Nephron progenitor cell (in vitro differentiated cells): ENCODE measurements around the gene SOX18.
A peak's percentile ranks its signal among the peaks of the same experiment; 100 is the strongest.
"Not testable (repeated sequence)": the region's sequence is repeated elsewhere in the genome, so short reads cannot be mapped to it uniquely, and the experiment has no call there.

ENCODE experiments used
- DNase-seq: peaks from one replicate; pipeline ENCODE4 v3.0.0; 2021
- H3K27ac Mint-ChIP-seq: 2 replicates; pipeline ENCODE4 v1.8.0; 2021; ENCODE audit warnings: mild to moderate bottlenecking, moderate library complexity, mixed read lengths
- H3K27me3 Mint-ChIP-seq: 2 replicates; pipeline ENCODE4 v1.8.0; 2021; ENCODE audit warnings: mild to moderate bottlenecking, low read depth, mixed read lengths; ENCODE audit not compliant: poor library complexity
- H3K36me3 Mint-ChIP-seq: 2 replicates; pipeline ENCODE4 v1.8.0; 2021; ENCODE audit warnings: low read depth, mixed read lengths
- H3K4me1 Mint-ChIP-seq: 2 replicates; pipeline ENCODE4 v1.8.0; 2021; ENCODE audit warnings: mixed read lengths
- H3K4me3 Mint-ChIP-seq: 2 replicates; pipeline ENCODE4 v1.8.0; 2021; ENCODE audit warnings: mild to moderate bottlenecking, moderate library complexity, mixed read lengths
- H3K9me3 Mint-ChIP-seq: 2 replicates; pipeline ENCODE4 v1.8.0; 2021; ENCODE audit warnings: mild to moderate bottlenecking, moderate library complexity, mixed read lengths
- TF ChIP-seq, protein P1 (sequence below): fragments of 200-600 bp; sonication (generic); IDR thresholded peaks from 2 replicates; pipeline ENCODE4 v1.5.0; 2021; ENCODE audit warnings: antibody characterized with exemption

The SOX18 gene

DNA sequence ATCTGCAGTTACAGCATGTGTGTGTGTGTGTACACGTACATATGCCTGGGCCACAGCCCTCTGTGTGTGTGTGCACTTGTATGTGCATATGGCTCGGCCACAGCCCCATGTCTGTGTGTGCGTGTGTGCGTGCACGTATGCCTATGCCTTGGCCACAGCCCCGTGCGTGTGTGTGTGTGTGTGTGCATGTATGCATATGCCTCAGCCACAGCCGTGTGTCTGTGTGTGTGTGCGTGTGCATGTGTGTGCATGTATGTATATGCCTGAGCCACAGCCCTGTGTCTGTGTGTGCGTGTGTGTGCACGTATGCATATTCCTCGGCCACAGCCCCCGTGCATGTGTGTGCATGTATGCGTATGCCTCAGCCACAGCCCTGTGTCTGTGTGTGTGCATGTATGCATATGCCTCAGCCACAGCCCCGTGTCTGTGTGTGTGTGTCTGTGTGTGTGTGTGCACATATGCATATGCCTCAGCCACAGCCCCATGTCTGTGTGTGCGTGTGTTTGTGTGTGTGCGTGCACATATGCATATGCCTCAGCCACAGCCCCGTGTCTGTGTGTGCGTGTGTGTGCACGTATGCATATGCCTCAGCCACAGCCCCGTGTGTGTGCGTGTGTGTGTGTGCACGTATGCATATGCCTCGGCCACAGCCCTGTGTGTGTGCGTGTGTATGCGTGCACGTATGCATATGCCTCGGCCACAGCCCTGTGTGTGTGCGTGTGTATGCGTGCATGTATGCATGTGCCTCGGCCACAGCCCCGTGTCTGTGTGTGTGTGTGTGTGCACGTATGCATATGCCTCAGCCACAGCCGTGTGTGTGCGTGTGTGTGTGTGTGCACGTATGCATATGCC is 28.1 kb downstream of the SOX18 start:
- Mint-ChIP-seq H3K9me3 (no peaks in the 10 kb centered on the region), H3K4me3 (no peak overlapping the region), H3K36me3 (peaks cover 62% of the 10 kb centered on the region), H3K4me1 (no peaks in the 10 kb centered on the region), H3K27ac (no peak overlapping the region), H3K27me3 (peaks cover 3% of the 10 kb centered on the region)
- TF ChIP-seq, protein P1, sequence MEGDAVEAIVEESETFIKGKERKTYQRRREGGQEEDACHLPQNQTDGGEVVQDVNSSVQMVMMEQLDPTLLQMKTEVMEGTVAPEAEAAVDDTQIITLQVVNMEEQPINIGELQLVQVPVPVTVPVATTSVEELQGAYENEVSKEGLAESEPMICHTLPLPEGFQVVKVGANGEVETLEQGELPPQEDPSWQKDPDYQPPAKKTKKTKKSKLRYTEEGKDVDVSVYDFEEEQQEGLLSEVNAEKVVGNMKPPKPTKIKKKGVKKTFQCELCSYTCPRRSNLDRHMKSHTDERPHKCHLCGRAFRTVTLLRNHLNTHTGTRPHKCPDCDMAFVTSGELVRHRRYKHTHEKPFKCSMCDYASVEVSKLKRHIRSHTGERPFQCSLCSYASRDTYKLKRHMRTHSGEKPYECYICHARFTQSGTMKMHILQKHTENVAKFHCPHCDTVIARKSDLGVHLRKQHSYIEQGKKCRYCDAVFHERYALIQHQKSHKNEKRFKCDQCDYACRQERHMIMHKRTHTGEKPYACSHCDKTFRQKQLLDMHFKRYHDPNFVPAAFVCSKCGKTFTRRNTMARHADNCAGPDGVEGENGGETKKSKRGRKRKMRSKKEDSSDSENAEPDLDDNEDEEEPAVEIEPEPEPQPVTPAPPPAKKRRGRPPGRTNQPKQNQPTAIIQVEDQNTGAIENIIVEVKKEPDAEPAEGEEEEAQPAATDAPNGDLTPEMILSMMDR: no peak
- no peak for DNase-seq

DNA sequence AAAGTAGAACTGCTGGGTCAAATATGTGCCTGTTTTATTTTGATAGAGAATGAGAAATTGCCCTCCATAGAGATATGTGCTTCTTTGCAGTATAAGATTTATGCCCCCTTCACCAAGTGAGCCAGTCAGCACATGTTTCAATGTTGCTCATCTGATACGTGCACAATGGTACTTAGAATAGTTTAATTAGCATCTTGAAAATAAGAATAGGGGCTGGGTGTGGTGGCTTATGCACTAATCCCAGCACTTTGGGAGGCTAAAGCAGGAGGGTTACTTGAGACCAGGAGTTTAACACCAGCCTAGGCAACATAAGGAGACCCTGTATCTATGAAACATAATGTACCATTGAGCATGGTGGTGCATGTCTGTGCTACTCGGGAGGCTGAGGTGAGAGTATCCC is 33.8 kb downstream of the SOX18 start:
- TF ChIP-seq, protein P1: no peak
- Mint-ChIP-seq H3K4me3 (no peak overlapping the region), H3K27ac (no peak overlapping the region), H3K9me3 (no peaks in the 10 kb centered on the region), H3K27me3 (no peaks in the 10 kb centered on the region), H3K4me1 (no peaks in the 10 kb centered on the region), H3K36me3 (peaks cover 65% of the 10 kb centered on the region)
- DNase-seq: no peak

DNA sequence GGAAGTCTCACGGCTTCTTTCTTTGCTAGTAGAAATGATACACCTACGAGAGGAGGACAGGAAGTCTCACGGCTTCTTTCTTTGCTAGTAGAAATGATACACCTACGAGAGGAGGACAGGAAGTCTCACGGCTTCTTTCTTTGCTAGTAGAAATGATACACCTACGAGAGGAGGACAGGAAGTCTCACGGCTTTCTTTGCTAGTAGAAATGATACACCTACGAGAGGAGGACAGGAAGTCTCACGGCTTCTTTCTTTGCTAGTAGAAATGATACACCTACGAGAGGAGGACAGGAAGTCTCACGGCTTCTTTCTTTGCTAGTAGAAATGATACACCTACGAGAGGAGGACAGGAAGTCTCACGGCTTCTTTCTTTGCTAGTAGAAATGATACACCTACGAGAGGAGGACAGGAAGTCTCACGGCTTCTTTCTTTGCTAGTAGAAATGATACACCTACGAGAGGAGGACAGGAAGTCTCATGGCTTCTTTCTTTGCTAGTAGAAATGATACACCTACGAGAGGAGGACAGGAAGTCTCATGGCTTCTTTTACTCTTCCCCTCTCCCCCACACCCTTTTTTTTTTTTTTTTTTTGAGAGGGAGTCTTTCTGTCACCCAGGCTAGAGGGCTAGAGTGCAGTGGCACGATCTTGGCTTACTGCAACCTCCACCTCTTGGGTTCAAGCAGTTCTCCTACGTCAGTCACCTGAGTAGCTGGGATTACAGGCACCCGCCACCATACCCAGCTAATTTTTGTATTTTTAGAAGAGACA is 36.9 kb downstream of the SOX18 start:
- not testable (repeated sequence) for H3K27ac Mint-ChIP-seq, DNase-seq, H3K4me3 Mint-ChIP-seq, H3K27me3 Mint-ChIP-seq, H3K4me1 Mint-ChIP-seq
- Mint-ChIP-seq H3K9me3 (peaks cover 11% of the 10 kb centered on the region), H3K36me3 (peaks cover 75% of the 10 kb centered on the region)

DNA sequence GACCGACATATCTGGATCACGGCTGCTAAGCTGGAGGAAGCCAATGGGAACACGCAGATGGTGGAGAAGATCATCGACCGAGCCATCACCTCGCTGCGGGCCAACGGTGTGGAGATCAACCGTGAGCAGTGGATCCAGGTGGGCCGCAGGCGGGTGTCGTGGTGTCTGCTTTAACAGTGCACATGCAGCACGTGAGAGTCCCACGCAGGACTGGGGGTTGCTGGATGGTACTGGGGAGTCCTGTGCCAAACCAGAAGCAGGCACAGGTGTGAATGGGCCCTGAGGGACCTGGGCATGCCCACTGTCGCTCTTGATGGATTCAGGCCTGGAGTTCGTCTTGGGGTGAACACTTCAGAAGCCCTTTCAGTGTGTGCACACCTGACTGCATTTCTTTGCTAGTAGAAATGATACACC is 38.1 kb downstream of the SOX18 start:
- peaks cover 11% of the 10 kb centered on the region for H3K9me3 Mint-ChIP-seq
- H3K27ac Mint-ChIP-seq: no peak overlapping the region
- H3K4me3 Mint-ChIP-seq: no peak overlapping the region
- no peak for DNase-seq
- no peaks in the 10 kb centered on the region for H3K4me1 Mint-ChIP-seq
- TF ChIP-seq, protein P1: no peak
- no peaks in the 10 kb centered on the region for H3K27me3 Mint-ChIP-seq
- H3K36me3 Mint-ChIP-seq: peaks cover 74% of the 10 kb centered on the region

DNA sequence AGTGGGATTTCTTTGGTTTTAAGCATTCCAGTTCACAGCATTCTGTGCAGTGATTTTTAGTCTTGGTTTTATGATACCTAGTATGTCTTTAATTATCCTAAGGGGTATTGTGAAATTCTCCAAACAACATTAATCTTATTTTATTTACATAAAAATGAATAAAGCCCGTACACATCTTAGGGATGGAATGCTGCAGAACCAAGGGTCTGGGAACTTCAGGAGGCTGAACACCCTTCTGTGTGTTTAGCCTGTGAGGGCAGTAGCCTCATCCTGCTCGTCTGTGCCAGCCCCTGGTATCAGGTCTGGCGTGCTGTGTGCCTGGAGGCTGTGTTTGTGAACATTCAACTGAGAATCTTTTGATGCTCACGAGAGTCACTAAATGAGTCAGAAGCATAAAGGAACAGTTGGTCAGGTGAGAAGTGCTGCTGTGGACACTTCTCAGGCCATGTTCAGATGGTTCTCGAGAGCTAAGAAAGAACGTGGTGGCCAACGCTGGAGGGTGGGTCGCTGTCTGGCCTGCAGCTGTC is 38.7 kb downstream of the SOX18 start:
- TF ChIP-seq, protein P1: no peak
- H3K27me3 Mint-ChIP-seq: no peaks in the 10 kb centered on the region
- peaks cover 11% of the 10 kb centered on the region for H3K9me3 Mint-ChIP-seq
- DNase-seq: no peak
- no peak overlapping the region for H3K27ac Mint-ChIP-seq
- H3K4me3 Mint-ChIP-seq: no peak overlapping the region
- H3K4me1 Mint-ChIP-seq: no peaks in the 10 kb centered on the region
- H3K36me3 Mint-ChIP-seq: peaks cover 73% of the 10 kb centered on the region

DNA sequence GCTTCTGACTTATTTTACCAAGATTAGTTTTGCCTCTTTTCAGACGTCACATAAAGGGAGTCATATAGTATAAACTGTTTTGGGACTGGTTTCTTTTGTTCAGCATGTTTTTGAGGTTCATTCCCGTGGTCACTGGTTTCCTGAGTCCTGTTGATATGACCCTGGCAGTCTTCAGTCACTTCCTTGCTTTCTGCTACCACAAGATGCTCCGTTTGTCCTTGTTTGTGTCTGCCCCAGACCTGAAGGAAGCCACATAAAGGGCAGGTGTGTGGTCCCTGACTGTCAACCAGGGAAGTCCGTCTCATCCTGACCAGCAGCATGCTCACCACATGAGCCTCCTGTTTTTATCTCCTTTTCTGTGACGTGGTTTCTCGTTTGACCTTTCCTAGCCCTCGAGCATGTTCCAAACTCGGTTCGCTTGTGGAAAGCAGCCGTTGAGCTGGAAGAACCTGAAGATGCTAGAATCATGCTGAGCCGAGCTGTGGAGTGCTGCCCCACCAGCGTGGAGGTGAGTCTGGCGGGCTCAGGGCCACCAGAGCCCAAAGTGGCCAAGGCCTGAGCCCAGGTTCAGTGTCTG is 39.5 kb downstream of the SOX18 start:
- no peak for DNase-seq
- Mint-ChIP-seq H3K27me3 (no peaks in the 10 kb centered on the region), H3K36me3 (peaks cover 70% of the 10 kb centered on the region), H3K4me3 (no peak overlapping the region), H3K27ac (peak overlapping the region; percentile 39), H3K4me1 (peaks cover 5% of the 10 kb centered on the region), H3K9me3 (peaks cover 11% of the 10 kb centered on the region)
- TF ChIP-seq, protein P1: no peak
